Liver (tissue), 9 donors: Measurements from ENCODE around the gene EMILIN3. TPM values are rescaled to one million over a fixed set of nuclear protein-coding genes. Genes with fewer than 3 reads are reported as not detected.

Source experiments
- DNase-seq: peaks from one replicate; pipeline ENCODE4 v3.0.0-alpha.2; 2017; ENCODE audit warnings: low spot score
- H3K27ac ChIP-seq, 2 donors: one replicate each; pipeline ENCODE4 v1.7.0; 2013; ENCODE audit warnings: inconsistent platforms in 2 of 2, low read length in 2 of 2, control low read depth in 1 of 2, low read depth in 1 of 2, mild to moderate bottlenecking in 1 of 2
- H3K27me3 ChIP-seq, 4 donors: one replicate each; pipeline versions ENCODE4 v1.6.1 to v1.7.0; 2013; ENCODE audit warnings: low read length in 3 of 4, inconsistent platforms in 1 of 4, mild to moderate bottlenecking in 1 of 4, moderate library complexity in 1 of 4; ENCODE audit not compliant: control insufficient read depth in 4 of 4, insufficient read depth in 4 of 4
- H3K36me3 ChIP-seq, 4 donors: one replicate each; pipeline versions ENCODE4 v1.6.1 to v1.7.0; 2013; ENCODE audit warnings: low read length in 3 of 4, mild to moderate bottlenecking in 3 of 4, low read depth in 1 of 4, moderate library complexity in 1 of 4; ENCODE audit not compliant: control insufficient read depth in 4 of 4, insufficient read depth in 3 of 4
- H3K4me1 ChIP-seq, 4 donors: one replicate each; pipeline versions ENCODE4 v1.6.1 to v1.7.0; 2013; ENCODE audit warnings: low read length in 3 of 4, mild to moderate bottlenecking in 3 of 4, moderate library complexity in 1 of 4; ENCODE audit not compliant: control insufficient read depth in 4 of 4, insufficient read depth in 4 of 4
- H3K4me3 ChIP-seq, 3 donors: one replicate each; pipeline versions ENCODE4 v1.6.1 to v1.7.0; 2013; ENCODE audit warnings: low read length in 3 of 3, control low read depth in 1 of 3, low read depth in 1 of 3, mild to moderate bottlenecking in 1 of 3
- H3K9ac ChIP-seq, 2 donors: one replicate each; pipeline ENCODE4 v1.7.0; 2013; ENCODE audit warnings: low read length in 2 of 2, mild to moderate bottlenecking in 2 of 2, moderate library complexity in 2 of 2, control low read depth in 1 of 2, low read depth in 1 of 2
- H3K9me3 ChIP-seq, 4 donors: one replicate each; pipeline versions ENCODE4 v1.6.1 to v1.7.0; 2013; ENCODE audit warnings: low read length in 3 of 4; ENCODE audit not compliant: control insufficient read depth in 4 of 4
- ATF3 ChIP-seq: IDR thresholded peaks from 2 replicates; pipeline ENCODE4 v1.6.1; 2016; ENCODE audit warnings: antibody characterized with exemption
- CTCF ChIP-seq: fragments of 150-350 bp; IDR thresholded peaks from 2 replicates; pipeline ENCODE4 v1.5.1; 2017; ENCODE audit warnings: improper control_type of control experiment, low read depth, low read length; ENCODE audit not compliant: missing input control
- EGR1 ChIP-seq, 2 donors: IDR thresholded peaks; 2 replicates each; pipeline ENCODE4 v1.6.1; 2016 to 2018; ENCODE audit warnings: antibody characterized with exemption in 2 of 2, low read depth in 2 of 2
- FOXA1 ChIP-seq: IDR thresholded peaks from 2 replicates; pipeline ENCODE4 v1.6.1; 2016; ENCODE audit warnings: antibody characterized with exemption
- FOXA2 ChIP-seq: IDR thresholded peaks from 2 replicates; pipeline ENCODE4 v1.6.1; 2016; ENCODE audit warnings: antibody characterized with exemption
- GABPA ChIP-seq, 2 donors: IDR thresholded peaks in 1 of 2; conservative IDR thresholded peaks in 1 of 2; 2 replicates each; pipeline ENCODE4 v1.6.1; 2016; ENCODE audit warnings: antibody characterized with exemption in 2 of 2, mild to moderate bottlenecking in 1 of 2, moderate library complexity in 1 of 2
- HNF4A ChIP-seq, 2 donors: conservative IDR thresholded peaks; 2 replicates each; pipeline ENCODE4 v1.6.1; 2016; ENCODE audit warnings: antibody characterized with exemption in 2 of 2, mild to moderate bottlenecking in 2 of 2
- HNF4G ChIP-seq: IDR thresholded peaks from 2 replicates; pipeline ENCODE4 v1.6.1; 2016; ENCODE audit warnings: antibody characterized with exemption
- RAD21 ChIP-seq, 2 donors: IDR thresholded peaks; 2 replicates each; pipeline ENCODE4 v1.6.1; 2016; ENCODE audit warnings: antibody characterized with exemption in 2 of 2, mild to moderate bottlenecking in 2 of 2
- SP1 ChIP-seq: IDR thresholded peaks from 2 replicates; pipeline ENCODE4 v1.6.1; 2018; ENCODE audit warnings: antibody characterized with exemption, mild to moderate bottlenecking
- TAF1 ChIP-seq: conservative IDR thresholded peaks from 2 replicates; pipeline ENCODE4 v1.6.1; 2016; ENCODE audit warnings: antibody characterized with exemption, mild to moderate bottlenecking
- YY1 ChIP-seq: IDR thresholded peaks from 2 replicates; pipeline ENCODE4 v1.6.1; 2016; ENCODE audit warnings: antibody characterized with exemption, mild to moderate bottlenecking
- WGBS: extraction: QIAGEN DNeasy Blood & Tissue Kit; methylation state at CpG from one replicate; pipeline ENCODE4 v1.1.7; 2013; 5-methylcytosine and 5-hydroxymethylcytosine counted together
- polyA plus RNA-seq, 2 donors: library from polyadenylated mRNA; stranded (reverse) in 1 of 2; unstranded in 1 of 2; fragments of 200-250 nt in 1 of 2; fragments of >200 nt in 1 of 2; fragmentation: Nextera tagmentation in 1 of 2; extraction: Ambion mirVana in 1 of 2; gene quantifications; one replicate each; pipeline versions ENCODE4 v1.2.1 to v1.2.3, GENCODE V29; 2013 to 2015
- total RNA-seq, 2 donors: library from RNA; depleted of rRNA; stranded (reverse); fragments of >200 nt; gene quantifications; one replicate each; pipeline ENCODE4 v1.2.3, GENCODE V29; 2014
- TF ChIP-seq, protein P1 (sequence below): IDR thresholded peaks from 2 replicates; pipeline ENCODE4 v1.6.1; 2016; ENCODE audit warnings: antibody characterized with exemption
- TF ChIP-seq, protein P2 (sequence below): IDR thresholded peaks from 2 replicates; pipeline ENCODE4 v1.6.1; 2016; ENCODE audit warnings: antibody characterized with exemption
- TF ChIP-seq, protein P3 (sequence below): IDR thresholded peaks from 2 replicates; pipeline ENCODE4 v1.6.1; 2016; ENCODE audit warnings: antibody characterized with exemption, mild to moderate bottlenecking
- donor health status: healthy.
- donor health status: healthy.
- donor health status: healthy.
- donor health status: healthy.
- donor health status: healthy.

EMILIN3 gene
- total and polyA plus RNA-seq, 4 donors, result 0.05 to 0.79 (median 0.17) TPM; not detected in 1

DNA sequence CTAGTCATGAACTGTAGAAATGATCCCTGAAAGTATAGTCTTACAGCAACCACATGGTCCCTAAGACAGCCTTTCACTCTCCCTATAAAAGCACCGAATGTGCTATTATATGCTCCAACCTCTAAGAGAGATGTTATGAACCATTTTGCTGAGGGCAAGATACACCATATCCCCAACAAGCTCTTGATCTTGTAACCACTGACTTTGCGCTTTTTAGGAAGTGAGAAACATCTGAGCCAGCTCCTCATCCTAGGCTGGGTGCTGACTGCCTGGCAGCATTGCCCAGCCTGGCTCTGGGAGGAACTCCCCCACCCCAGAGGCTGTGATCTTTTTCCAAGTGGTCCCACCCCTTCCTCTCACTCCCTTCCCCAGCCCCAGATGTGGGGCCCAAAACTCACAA is 3.1 kb upstream of the EMILIN3 start:
- 81% methylated on average over 2 of the region's 2 CpGs for WGBS
- DNase-seq, result no peak
- no peak overlapping the region for H3K9ac ChIP-seq
- no peak overlapping the region for H3K27ac ChIP-seq
- no peaks in the 10 kb centered on the region for H3K9me3 ChIP-seq
- no peaks in the 10 kb centered on the region for H3K36me3 ChIP-seq
- TF ChIP-seq, protein P1, sequence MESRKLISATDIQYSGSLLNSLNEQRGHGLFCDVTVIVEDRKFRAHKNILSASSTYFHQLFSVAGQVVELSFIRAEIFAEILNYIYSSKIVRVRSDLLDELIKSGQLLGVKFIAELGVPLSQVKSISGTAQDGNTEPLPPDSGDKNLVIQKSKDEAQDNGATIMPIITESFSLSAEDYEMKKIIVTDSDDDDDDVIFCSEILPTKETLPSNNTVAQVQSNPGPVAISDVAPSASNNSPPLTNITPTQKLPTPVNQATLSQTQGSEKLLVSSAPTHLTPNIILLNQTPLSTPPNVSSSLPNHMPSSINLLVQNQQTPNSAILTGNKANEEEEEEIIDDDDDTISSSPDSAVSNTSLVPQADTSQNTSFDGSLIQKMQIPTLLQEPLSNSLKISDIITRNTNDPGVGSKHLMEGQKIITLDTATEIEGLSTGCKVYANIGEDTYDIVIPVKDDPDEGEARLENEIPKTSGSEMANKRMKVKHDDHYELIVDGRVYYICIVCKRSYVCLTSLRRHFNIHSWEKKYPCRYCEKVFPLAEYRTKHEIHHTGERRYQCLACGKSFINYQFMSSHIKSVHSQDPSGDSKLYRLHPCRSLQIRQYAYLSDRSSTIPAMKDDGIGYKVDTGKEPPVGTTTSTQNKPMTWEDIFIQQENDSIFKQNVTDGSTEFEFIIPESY, result no peak
- no peak overlapping the region for H3K4me3 ChIP-seq
- peaks cover 0 to 12% (median 7%) of the 10 kb centered on the region in 4 donors for H3K4me1 ChIP-seq
- H3K27me3 ChIP-seq, result peaks cover 0 to 18% (median 6%) of the 10 kb centered on the region in 4 donors

DNA sequence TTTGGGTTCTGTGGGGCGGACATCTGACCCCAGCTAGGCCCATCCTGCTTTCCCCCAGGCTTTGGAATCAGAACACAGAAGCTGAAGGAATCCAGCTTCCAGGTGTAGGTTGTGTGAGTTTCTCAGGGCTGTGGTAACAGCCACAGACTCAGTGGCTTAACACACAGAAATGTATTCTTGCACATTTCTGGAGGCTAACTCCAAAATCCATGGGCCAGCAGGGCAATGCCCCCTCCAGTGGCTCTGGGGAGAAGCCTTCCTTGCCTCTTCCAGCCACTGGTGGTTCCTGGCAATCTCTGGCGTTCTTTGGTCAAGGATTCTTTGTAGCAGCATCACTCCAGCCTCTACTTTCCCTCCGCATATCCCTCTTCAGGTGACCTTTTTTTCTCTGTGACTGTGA is 1.3 kb upstream of the EMILIN3 start:
- no peaks in the 10 kb centered on the region for H3K9me3 ChIP-seq
- 90% methylated on average over 3 of the region's 3 CpGs for WGBS
- H3K27me3 ChIP-seq, result peaks cover 0 to 18% (median 6%) of the 10 kb centered on the region in 4 donors
- no peak overlapping the region for H3K9ac ChIP-seq
- H3K4me3 ChIP-seq, result no peak overlapping the region
- H3K4me1 ChIP-seq, result peaks cover 0 to 12% (median 7%) of the 10 kb centered on the region in 4 donors
- TF ChIP-seq FOXA2, result no peak
- TF ChIP-seq YY1, result no peak
- no peak for TF ChIP-seq SP1
- TF ChIP-seq GABPA (IDR thresholded peaks at IDR 0.05 in 1 of 2, conservative IDR thresholded peaks at IDR 0.05 in 1 of 2), result no peak
- TF ChIP-seq EGR1 (IDR thresholded peaks at IDR 0.05; ENCODE audit: low read depth in 2 of 2), result no peak
- TF ChIP-seq HNF4A (conservative IDR thresholded peaks at IDR 0.05), result no peak
- no peak for TF ChIP-seq ATF3
- TF ChIP-seq, protein P1, result no peak
- TF ChIP-seq TAF1, result no peak
- TF ChIP-seq, protein P2, sequence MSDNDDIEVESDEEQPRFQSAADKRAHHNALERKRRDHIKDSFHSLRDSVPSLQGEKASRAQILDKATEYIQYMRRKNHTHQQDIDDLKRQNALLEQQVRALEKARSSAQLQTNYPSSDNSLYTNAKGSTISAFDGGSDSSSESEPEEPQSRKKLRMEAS, result no peak
- TF ChIP-seq RAD21 (IDR thresholded peaks at IDR 0.05), result no peak
- TF ChIP-seq, protein P3, sequence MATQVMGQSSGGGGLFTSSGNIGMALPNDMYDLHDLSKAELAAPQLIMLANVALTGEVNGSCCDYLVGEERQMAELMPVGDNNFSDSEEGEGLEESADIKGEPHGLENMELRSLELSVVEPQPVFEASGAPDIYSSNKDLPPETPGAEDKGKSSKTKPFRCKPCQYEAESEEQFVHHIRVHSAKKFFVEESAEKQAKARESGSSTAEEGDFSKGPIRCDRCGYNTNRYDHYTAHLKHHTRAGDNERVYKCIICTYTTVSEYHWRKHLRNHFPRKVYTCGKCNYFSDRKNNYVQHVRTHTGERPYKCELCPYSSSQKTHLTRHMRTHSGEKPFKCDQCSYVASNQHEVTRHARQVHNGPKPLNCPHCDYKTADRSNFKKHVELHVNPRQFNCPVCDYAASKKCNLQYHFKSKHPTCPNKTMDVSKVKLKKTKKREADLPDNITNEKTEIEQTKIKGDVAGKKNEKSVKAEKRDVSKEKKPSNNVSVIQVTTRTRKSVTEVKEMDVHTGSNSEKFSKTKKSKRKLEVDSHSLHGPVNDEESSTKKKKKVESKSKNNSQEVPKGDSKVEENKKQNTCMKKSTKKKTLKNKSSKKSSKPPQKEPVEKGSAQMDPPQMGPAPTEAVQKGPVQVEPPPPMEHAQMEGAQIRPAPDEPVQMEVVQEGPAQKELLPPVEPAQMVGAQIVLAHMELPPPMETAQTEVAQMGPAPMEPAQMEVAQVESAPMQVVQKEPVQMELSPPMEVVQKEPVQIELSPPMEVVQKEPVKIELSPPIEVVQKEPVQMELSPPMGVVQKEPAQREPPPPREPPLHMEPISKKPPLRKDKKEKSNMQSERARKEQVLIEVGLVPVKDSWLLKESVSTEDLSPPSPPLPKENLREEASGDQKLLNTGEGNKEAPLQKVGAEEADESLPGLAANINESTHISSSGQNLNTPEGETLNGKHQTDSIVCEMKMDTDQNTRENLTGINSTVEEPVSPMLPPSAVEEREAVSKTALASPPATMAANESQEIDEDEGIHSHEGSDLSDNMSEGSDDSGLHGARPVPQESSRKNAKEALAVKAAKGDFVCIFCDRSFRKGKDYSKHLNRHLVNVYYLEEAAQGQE, result no peak
- TF ChIP-seq FOXA1, result no peak
- no peak for TF ChIP-seq HNF4G
- no peak for TF ChIP-seq CTCF
- H3K27ac ChIP-seq, result no peak overlapping the region
- no peak for DNase-seq
- no peaks in the 10 kb centered on the region for H3K36me3 ChIP-seq
